Raji (cell line): ENCODE data around the gene PCNT.

Experiments used
- POLR2A ChIP-seq: IDR thresholded peaks from 2 replicates; pipeline ENCODE4 v1.6.1; 2011; ENCODE audit warnings: low read depth, low read length, control low read depth; ENCODE audit not compliant: insufficient read depth

The PCNT gene

GRCh38 chr21:46416551-46416950 is 92.6 kb downstream of the PCNT start:
- TF ChIP-seq POLR2A, result no peak

- no peak for TF ChIP-seq POLR2A
These were observed 94.5 kb downstream of the PCNT start for GRCh38 chr21:46418265-46418946.

- TF ChIP-seq POLR2A, result no peak
These were observed 96.6 kb downstream of the PCNT start for GRCh38 chr21:46420241-46421190.

- TF ChIP-seq POLR2A, result no peak
These were observed 97.3 kb downstream of the PCNT start for GRCh38 chr21:46421191-46421750.

- TF ChIP-seq POLR2A, result no peak
These were observed 98.0 kb downstream of the PCNT start for GRCh38 chr21:46421756-46422555.

- no peak for TF ChIP-seq POLR2A
These were observed 98.8 kb downstream of the PCNT start for GRCh38 chr21:46422636-46423241.

- TF ChIP-seq POLR2A, result no peak
These were observed 99.6 kb downstream of the PCNT start for GRCh38 chr21:46423546-46424038.

GRCh38 chr21:46424039-46424591 is 100.2 kb downstream of the PCNT start:
- no peak for TF ChIP-seq POLR2A

- no peak for TF ChIP-seq POLR2A
These were observed 100.7 kb downstream of the PCNT start for GRCh38 chr21:46424621-46425020.

- TF ChIP-seq POLR2A, result no peak
These were observed 101.1 kb downstream of the PCNT start for GRCh38 chr21:46425041-46425440.

- no peak for TF ChIP-seq POLR2A
These were observed 101.6 kb downstream of the PCNT start for GRCh38 chr21:46425571-46425970.

GRCh38 chr21:46426313-46427046 is 102.5 kb downstream of the PCNT start:
- TF ChIP-seq POLR2A, result no peak

GRCh38 chr21:46427516-46427915 is 103.6 kb downstream of the PCNT start:
- no peak for TF ChIP-seq POLR2A
